GM18511 (cell line): ENCODE data around the gene TEDC1.
"Not testable (repeated sequence)": the region's sequence is repeated elsewhere in the genome, so short reads cannot be mapped to it uniquely, and the experiment has no call there.

Experiments used
- ATAC-seq: cut with Tn5 transposase; IDR thresholded peaks from one replicate; pipeline ENCODE4 v1.9.1; 2021; ENCODE audit warnings: mild to moderate bottlenecking, moderate library complexity; ENCODE audit not compliant: unreplicated experiment

The TEDC1 gene

DNA sequence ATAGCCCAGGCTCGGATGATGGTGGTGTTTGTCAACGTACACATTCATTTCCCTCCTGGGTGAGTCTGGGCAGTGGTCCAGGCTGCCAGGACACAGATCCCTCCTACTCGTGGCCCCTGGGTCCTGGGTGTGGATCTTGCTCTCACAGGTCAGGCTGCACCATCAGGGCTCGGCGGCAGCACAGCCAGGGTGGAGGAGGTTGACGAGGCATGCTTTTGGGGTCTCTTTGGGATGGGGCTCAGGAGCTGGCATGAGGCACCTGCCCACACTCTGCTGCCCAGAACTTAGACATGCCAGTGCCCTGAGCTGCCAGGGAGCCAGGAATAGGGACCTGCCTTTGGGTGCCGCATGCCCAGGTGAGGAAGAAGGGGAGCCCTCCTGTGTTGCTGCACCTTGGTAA is 45.0 kb downstream of the TEDC1 start:
- no peak for ATAC-seq

DNA sequence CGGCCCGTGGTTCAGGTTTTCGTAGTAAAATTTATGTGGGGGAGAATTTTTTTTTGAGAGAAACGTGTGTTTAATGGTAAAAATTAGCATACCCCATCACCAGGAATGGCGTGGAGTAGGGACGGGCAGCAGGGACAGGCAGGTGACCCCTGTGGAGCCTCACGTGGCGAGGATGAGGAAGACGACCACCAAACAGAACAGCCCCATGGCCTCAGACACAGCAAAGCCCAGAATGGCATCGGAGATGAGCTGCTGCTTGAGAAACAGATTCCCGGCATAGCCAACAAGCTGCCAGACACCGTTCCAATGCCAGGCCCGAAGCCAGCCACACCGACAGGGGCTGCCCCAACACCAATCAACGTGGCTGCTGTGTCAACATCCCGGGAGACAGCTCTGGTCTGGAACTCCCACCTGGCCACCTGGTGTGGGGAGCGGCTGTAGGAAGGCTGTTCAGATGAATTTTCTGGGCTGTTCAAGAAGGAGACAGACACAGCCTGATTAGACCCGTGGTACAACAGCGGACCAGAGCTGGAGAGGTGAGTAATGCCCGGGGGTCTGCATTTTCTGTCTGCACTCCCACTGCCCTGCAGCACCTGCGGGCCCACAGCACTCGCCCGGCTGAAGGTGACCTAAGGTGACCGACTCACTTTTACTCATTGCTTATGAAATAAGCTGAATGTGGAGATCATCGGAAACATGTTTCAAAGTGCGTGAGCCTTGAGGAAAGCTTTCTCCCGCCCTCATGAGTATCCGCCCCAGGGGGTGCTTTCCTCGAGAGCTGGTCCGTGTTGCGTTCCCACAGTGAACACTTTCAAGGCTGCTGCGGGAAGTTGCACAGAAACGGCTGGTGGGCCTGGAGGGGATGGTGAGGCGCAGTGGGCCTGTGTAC is 45.9 kb downstream of the TEDC1 start:
- ATAC-seq: no peak

DNA sequence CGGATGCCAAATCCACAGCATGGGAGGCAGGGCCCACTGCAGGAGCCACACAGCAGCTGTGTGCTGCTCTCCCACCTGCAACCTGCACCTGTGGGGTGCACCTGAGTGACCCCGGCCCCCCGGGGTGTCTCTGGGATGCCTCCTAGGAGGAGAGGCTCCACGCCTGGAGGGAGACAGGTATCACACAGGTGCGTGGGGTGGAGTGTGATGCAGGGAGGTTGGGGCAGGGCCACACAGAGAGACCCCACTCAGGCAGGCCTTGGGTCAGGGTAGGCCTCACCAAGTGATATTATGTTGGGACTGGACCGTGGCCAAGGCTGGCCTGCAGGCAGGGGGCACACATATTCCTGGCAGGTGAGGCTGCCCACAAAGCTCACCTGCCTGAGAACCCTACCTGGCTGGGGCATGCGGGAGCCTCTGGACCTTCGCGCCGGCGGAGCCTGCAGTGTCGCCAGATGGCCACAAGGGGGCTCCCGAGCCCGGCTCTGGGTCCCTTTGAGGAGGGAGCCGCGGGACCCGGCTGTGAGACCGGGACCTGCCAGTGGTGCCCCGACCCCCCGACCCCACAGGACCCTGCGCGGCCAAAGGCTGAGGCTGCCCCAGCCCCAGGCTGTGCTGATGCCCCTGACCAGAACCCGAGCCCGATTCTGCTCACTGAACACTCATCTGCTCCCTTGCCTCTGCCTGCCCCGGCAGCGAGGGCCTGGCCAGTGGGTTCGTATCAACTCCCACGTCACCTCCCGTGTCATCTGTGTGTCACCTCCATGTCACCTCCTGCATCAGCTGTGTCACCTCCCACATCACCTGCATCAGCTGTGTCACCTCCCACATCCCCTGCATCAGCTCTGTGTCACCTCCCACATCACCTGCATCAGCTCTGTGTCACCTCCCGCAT is 46.8 kb downstream of the TEDC1 start:
- no peak for ATAC-seq

DNA sequence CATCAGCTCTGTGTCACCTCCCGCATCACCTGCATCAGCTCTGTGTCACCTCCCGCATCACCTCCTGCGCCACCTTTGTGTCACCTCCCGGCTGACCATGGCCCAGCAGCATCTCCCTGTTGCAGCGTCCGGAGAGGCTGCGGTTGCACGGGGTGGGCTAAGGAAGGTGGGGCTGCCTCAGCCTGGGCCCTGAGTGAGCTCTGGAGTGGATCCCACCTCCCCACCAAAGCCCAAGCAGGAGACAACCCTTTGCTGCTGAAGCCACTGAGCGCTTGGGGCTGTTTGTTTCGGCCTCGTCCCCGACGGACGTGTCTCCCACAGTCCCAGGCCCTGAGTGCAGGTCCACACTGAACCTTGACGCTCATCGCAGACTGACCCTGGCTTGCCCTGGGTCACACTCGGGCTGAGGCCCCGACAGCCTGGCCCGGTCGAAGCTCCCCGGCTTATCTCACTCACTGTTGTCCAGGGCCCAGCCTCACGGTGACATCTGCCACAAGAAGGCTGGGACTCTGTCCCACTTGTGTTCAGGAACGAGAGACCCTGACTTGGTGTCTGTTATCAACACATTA is 47.5 kb downstream of the TEDC1 start:
- no peak for ATAC-seq

DNA sequence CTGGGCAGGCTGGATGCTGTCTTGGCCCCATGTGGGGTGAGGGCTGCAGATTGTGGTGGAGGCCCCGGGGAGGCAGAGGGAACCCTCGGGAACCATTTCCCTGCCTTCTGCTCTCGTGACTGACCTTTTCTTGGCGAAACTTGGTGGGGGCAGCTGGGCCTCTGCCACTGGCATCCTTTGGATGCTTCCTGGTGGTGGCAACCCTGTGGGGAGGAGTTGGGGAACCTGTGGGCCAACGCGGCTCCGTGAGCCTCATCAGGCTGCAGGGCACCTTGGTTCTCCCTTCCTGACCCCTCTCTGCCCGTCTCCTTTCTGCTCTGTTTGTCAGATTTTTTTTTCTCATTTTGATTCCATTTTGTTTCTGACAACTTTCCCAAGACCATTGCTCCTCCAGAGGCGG is 49.8 kb downstream of the TEDC1 start:
- ATAC-seq: no peak

DNA sequence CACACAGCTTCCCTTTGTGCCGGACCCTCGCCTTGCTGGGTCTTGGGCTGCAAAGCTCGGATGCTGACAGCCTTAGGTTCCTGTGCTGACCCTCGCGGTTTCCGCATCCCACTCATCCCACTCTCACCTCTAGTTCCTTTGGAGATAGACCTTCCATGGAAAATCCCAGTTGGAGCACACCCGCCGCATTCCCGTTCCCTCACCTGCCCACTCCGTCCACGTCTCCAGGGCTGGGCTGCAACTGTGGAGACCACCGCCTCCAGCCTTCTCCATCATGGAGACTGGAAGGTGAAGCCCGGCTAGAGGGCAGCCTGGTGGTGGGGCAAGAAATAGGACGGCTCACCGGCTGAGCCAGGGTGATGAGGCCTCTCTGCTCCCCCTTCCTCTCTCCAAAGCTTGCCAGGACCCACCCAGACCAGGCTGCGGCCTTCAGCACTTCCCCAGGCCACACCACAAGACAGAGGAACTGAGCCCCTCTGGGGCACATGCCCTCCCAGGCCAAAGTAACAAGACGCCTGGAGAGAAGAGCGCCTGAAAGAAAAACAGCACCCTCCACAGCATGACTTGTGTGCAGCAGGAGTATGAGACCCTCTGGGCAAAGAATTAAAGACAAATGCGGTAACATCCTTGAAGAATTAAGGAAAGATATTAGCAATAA is 50.3 kb downstream of the TEDC1 start:
- ATAC-seq: no peak

DNA sequence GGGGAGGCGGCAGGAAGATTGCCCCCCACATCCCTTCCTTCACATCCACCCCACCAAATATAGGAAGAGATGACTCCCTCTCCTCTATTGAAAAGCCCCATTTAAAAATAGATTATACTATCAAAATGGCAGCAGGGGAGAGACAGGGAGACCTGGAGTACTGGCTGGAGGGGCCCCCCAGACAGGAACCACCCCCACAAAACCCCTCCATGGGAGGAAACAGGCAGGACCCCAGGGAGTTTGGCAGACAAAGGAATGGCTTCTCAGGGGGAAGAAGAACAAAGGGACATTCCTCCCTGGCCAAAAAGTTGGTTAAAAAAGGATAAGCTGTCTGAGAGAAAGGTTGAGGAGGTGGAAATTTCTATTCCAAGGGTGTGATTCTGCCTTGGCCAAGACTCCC is 54.6 kb downstream of the TEDC1 start:
- not testable (repeated sequence) for ATAC-seq

DNA sequence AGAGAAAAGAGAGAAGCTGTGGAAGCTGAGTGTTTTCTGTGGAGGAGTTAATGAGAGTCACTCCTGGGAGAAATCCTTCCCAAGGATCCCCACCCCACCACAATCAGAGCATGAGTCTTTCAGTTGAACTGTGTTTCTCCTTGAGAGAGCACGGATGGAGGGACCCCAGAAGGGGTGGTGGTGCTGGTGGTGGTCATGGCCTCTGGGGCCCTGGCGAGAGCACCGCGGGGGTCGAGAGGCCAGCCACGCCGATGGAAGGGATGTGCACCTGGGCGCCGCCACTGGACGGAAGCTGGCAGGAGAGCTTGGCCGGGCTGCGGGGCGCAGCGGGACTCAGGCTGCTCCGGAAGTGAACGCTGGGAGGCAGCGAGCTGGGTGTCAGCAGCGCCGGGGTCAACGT is 55.4 kb downstream of the TEDC1 start:
- not testable (repeated sequence) for ATAC-seq

DNA sequence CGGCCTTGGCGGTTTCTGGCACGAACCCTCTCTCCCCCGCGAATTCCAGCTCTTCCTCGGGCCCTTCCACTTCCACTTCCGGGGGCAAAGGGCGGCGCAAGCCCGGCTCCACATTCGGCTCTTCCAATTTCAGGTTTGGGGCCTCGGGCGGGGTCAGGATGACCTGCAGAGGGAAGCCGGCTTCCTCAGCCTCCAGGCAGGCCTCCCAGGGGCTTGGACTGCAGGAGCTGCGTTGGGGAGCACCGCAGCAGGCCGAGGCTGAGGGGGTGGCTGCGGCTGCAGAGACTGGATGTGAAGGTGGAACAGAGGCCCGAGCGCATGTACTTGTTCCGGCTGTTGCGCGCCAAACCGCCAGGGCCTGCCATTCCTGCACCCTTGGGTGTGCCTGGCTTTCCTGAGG is 56.0 kb downstream of the TEDC1 start:
- ATAC-seq: not testable (repeated sequence)

DNA sequence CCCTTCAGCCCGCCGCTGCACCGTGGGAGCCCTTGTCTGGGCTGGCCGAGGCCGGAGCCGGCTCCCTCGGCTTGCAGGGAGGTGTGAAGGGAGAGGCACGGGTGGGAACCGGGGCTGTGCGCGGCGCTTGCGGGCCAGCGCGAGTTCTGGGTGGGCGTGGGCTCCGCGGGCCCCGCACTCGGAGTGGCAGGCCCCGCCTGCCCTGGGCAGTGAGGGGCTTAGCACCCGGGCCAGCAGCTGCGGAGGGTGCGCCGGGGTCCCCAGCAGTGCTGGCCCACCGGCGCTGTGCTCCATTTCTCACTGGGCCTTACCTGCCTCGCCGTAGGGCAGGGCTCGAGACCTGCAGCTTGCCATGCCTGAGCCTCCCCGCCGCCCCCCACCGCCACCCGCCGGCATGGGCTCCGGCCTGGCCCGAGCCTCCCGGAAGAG is 56.7 kb downstream of the TEDC1 start:
- no peak for ATAC-seq
